ENCODE results near the gene DST.

DST gene

GRCh38 chr6:56450376-56450775 lies 192.3 kb downstream of the DST start:
- H4K20me1 ChIP-seq (ENCODE audit: insufficient read depth, low read length, poor library complexity, severe bottlenecking) = no peaks in the 10 kb centered on the region
- H3K27me3 ChIP-seq (ENCODE audit: insufficient read depth, low read length, poor library complexity, severe bottlenecking) = no peaks in the 10 kb centered on the region
- no peaks in the 10 kb centered on the region for H3K36me3 ChIP-seq (ENCODE audit: insufficient read depth, low read length)
- no peak overlapping the region for H2AFZ ChIP-seq (ENCODE audit: low read length)
- no peak overlapping the region for H3K9ac ChIP-seq (ENCODE audit: low read depth, low read length, poor library complexity, severe bottlenecking)
- H3K9me2 ChIP-seq (replicated peaks; ENCODE audit: low read depth, low read length) = no peaks in the 10 kb centered on the region
- H3K4me3 ChIP-seq (ENCODE audit: low read length, poor library complexity, severe bottlenecking) = no peak overlapping the region
- H3K4me1 ChIP-seq (ENCODE audit: insufficient read depth, low read length, poor library complexity, severe bottlenecking) = no peaks in the 10 kb centered on the region
- TF ChIP-seq EZH2phosphoT487 (IDR thresholded peaks at IDR 0.05; ENCODE audit: borderline replicate concordance) (no peak), CTCF (conservative IDR thresholded peaks at IDR 0.05; ENCODE audit: low read length) (no peak)
- H3K9me3 ChIP-seq (ENCODE audit: insufficient read depth, low read depth, low read length) = no peaks in the 10 kb centered on the region
- H3K79me2 ChIP-seq (ENCODE audit: insufficient read depth, low read length) = no peaks in the 10 kb centered on the region
- no peak overlapping the region for H3K4me2 ChIP-seq (ENCODE audit: low read depth, low read length, poor library complexity, severe bottlenecking)
- no peaks in the 10 kb centered on the region for H3F3A ChIP-seq (ENCODE audit: low read depth)

GRCh38 chr6:56448046-56448445 lies 194.6 kb downstream of the DST start:
- TF ChIP-seq EZH2phosphoT487 (IDR thresholded peaks at IDR 0.05; ENCODE audit: borderline replicate concordance) (no peak), CTCF (conservative IDR thresholded peaks at IDR 0.05; ENCODE audit: low read length) (no peak)
- H3K9me3 ChIP-seq (ENCODE audit: insufficient read depth, low read depth, low read length) = no peaks in the 10 kb centered on the region
- no peaks in the 10 kb centered on the region for H3K4me1 ChIP-seq (ENCODE audit: insufficient read depth, low read length, poor library complexity, severe bottlenecking)
- no peak overlapping the region for H3K4me3 ChIP-seq (ENCODE audit: low read length, poor library complexity, severe bottlenecking)
- no peaks in the 10 kb centered on the region for H4K20me1 ChIP-seq (ENCODE audit: insufficient read depth, low read length, poor library complexity, severe bottlenecking)
- H3K9me2 ChIP-seq (replicated peaks; ENCODE audit: low read depth, low read length) = no peaks in the 10 kb centered on the region
- no peaks in the 10 kb centered on the region for H3K27me3 ChIP-seq (ENCODE audit: insufficient read depth, low read length, poor library complexity, severe bottlenecking)
- H3F3A ChIP-seq (ENCODE audit: low read depth) = no peaks in the 10 kb centered on the region
- H3K79me2 ChIP-seq (ENCODE audit: insufficient read depth, low read length) = no peaks in the 10 kb centered on the region
- no peak overlapping the region for H3K4me2 ChIP-seq (ENCODE audit: low read depth, low read length, poor library complexity, severe bottlenecking)
- no peak overlapping the region for H3K9ac ChIP-seq (ENCODE audit: low read depth, low read length, poor library complexity, severe bottlenecking)
- no peaks in the 10 kb centered on the region for H3K36me3 ChIP-seq (ENCODE audit: insufficient read depth, low read length)
- H2AFZ ChIP-seq (ENCODE audit: low read length) = no peak overlapping the region

GRCh38 chr6:56445818-56446217 lies 196.9 kb downstream of the DST start:
- Histone ChIP-seq H3K27me3 (ENCODE audit: insufficient read depth, low read length, poor library complexity, severe bottlenecking) (no peaks in the 10 kb centered on the region), H3K4me3 (ENCODE audit: low read length, poor library complexity, severe bottlenecking) (no peak overlapping the region), H3K9ac (ENCODE audit: low read depth, low read length, poor library complexity, severe bottlenecking) (no peak overlapping the region), H3F3A (ENCODE audit: low read depth) (no peaks in the 10 kb centered on the region), H3K4me1 (ENCODE audit: insufficient read depth, low read length, poor library complexity, severe bottlenecking) (no peaks in the 10 kb centered on the region), H3K9me3 (ENCODE audit: insufficient read depth, low read depth, low read length) (no peaks in the 10 kb centered on the region), H3K36me3 (ENCODE audit: insufficient read depth, low read length) (no peaks in the 10 kb centered on the region), H3K9me2 (replicated peaks; ENCODE audit: low read depth, low read length) (no peaks in the 10 kb centered on the region), H4K20me1 (ENCODE audit: insufficient read depth, low read length, poor library complexity, severe bottlenecking) (no peaks in the 10 kb centered on the region), H2AFZ (ENCODE audit: low read length) (no peak overlapping the region), H3K4me2 (ENCODE audit: low read depth, low read length, poor library complexity, severe bottlenecking) (no peak overlapping the region), H3K79me2 (ENCODE audit: insufficient read depth, low read length) (no peaks in the 10 kb centered on the region)
- TF ChIP-seq EZH2phosphoT487 (IDR thresholded peaks at IDR 0.05; ENCODE audit: borderline replicate concordance) (no peak), CTCF (conservative IDR thresholded peaks at IDR 0.05; ENCODE audit: low read length) (no peak)

Data from Loucy (cell line).